Hypothalamus (tissue), 51 donors: ENCODE measurements around the gene ZDHHC16.

ENCODE experiments used
- DNase-seq, 51 donors: peaks; one replicate each; lab custom pipeline; 2025; lab: John Stamatoyannopoulos, UW

The ZDHHC16 gene

GRCh38 chr10:97506199-97506991 is 60.4 kb downstream of the ZDHHC16 start:
- DNase-seq, result no peak
